Esophagus muscularis mucosa (tissue), 4 donors: ENCODE measurements around the gene RYR1.

Experiments
- CTCF ChIP-seq, 3 experiments: fragments of 200-600 bp in 2 of 3; fragments of 450-650 bp in 1 of 3; sonication (generic) in 2 of 3; IDR thresholded peaks; one replicate each; pipeline ENCODE4 v1.5.1; 2017 to 2019; ENCODE audit warnings: antibody characterized with exemption in 3 of 3, mild to moderate bottlenecking in 2 of 3, moderate library complexity in 1 of 3
- EP300 ChIP-seq: sonication (generic); formaldehyde crosslinking; IDR thresholded peaks from one replicate; pipeline ENCODE4 v1.6.1; 2017; ENCODE audit warnings: antibody characterized with exemption
- POLR2A ChIP-seq: fragments of 450-650 bp; IDR thresholded peaks from one replicate; pipeline ENCODE4 v1.6.1; 2017; ENCODE audit warnings: antibody characterized with exemption, moderate library complexity, mild to moderate bottlenecking, low read depth

GRCh38 chr19:38588041-38588440 is 154.6 kb downstream of the RYR1 start:
- TF ChIP-seq CTCF (IDR thresholded peaks at IDR 0.05), result no peak
- no peak for TF ChIP-seq EP300
- TF ChIP-seq POLR2A, result no peak
